Activated T-helper 1 cell treated with anti-CD3 and anti-CD28 coated beads, Interleukin-12 subunit alpha, Interleukin-12 subunit beta, Interleukin-2, Interleukin-4 antibody, amounts not matched to agents 30 ng/mL and 10 ng/mL and 1 ng/mL, durations not matched to agents 14 hours and 24 hours and 36 hours (primary cell): ENCODE results near the gene ST8SIA6. TPM values are rescaled to one million over a fixed set of nuclear protein-coding genes. Genes with fewer than 3 reads are reported as not detected.
"Not testable (repeated sequence)": the region's sequence is repeated elsewhere in the genome, so short reads cannot be mapped to it uniquely, and the experiment has no call there.

Experiments
- DNase-seq: peaks from one replicate; pipeline ENCODE4 v3.0.0; 2021; ENCODE audit warnings: low spot score
- H3K27ac Mint-ChIP-seq: one replicate; pipeline ENCODE4 v1.8.0; 2021; ENCODE audit warnings: mild to moderate bottlenecking, mixed read lengths
- H3K27me3 Mint-ChIP-seq: one replicate; pipeline ENCODE4 v1.8.0; 2022; ENCODE audit warnings: mild to moderate bottlenecking, moderate library complexity, mixed read lengths; ENCODE audit not compliant: insufficient read depth
- H3K36me3 Mint-ChIP-seq: one replicate; pipeline ENCODE4 v1.8.0; 2021; ENCODE audit warnings: low read depth, mixed read lengths
- H3K4me1 Mint-ChIP-seq: one replicate; pipeline ENCODE4 v1.8.0; 2021; ENCODE audit warnings: low read depth, mixed read lengths
- H3K4me3 Mint-ChIP-seq: one replicate; pipeline ENCODE4 v1.8.0; 2021; ENCODE audit warnings: mild to moderate bottlenecking, moderate library complexity, mixed read lengths
- H3K9me3 Mint-ChIP-seq: one replicate; pipeline ENCODE4 v1.8.0; 2021; ENCODE audit warnings: mixed read lengths
- intact Hi-C: fragments of 100-400 bp; cut with micrococcal nuclease; formaldehyde crosslinking; loops from one replicate; pipeline ENCODE4 v1.15.1; 2024
- total RNA-seq: library from RNA; stranded (reverse); gene quantifications from 2 replicates; pipeline ENCODE4 v1.2.3, GENCODE V29; 2022

Gene ST8SIA6
- total RNA-seq, 1 donor from 2014 or later: not detected

GRCh38 chr10:17415046-17415658 lies 39.2 kb downstream of the ST8SIA6 start:
- no peak overlapping the region for H3K4me3 Mint-ChIP-seq
- intact Hi-C loops: no loop called here
- no peaks in the 10 kb centered on the region for H3K9me3 Mint-ChIP-seq
- H3K27me3 Mint-ChIP-seq: peaks cover 6% of the 10 kb centered on the region
- H3K4me1 Mint-ChIP-seq: peaks cover 2% of the 10 kb centered on the region
- peaks cover 7% of the 10 kb centered on the region for H3K36me3 Mint-ChIP-seq
- no peak for DNase-seq
- no peak overlapping the region for H3K27ac Mint-ChIP-seq

- peaks cover 6% of the 10 kb centered on the region for H3K27me3 Mint-ChIP-seq
- no peak overlapping the region for H3K4me3 Mint-ChIP-seq
- H3K36me3 Mint-ChIP-seq: peaks cover 7% of the 10 kb centered on the region
- intact Hi-C loops: no loop called here
- no peaks in the 10 kb centered on the region for H3K9me3 Mint-ChIP-seq
- no peak for DNase-seq
- no peak overlapping the region for H3K27ac Mint-ChIP-seq
- H3K4me1 Mint-ChIP-seq: peaks cover 9% of the 10 kb centered on the region
Observed at GRCh38 chr10:17414484-17414883, 39.9 kb downstream of the ST8SIA6 start.

- Mint-ChIP-seq H3K36me3 (peaks cover 7% of the 10 kb centered on the region), H3K4me1 (peaks cover 14% of the 10 kb centered on the region), H3K9me3 (no peaks in the 10 kb centered on the region), H3K4me3 (no peak overlapping the region), H3K27ac (no peak overlapping the region), H3K27me3 (peaks cover 6% of the 10 kb centered on the region)
- intact Hi-C loops: no loop called here
- no peak for DNase-seq
Observed at GRCh38 chr10:17413876-17414275, 40.5 kb downstream of the ST8SIA6 start.

- intact Hi-C loops: no loop called here
- peaks cover 4% of the 10 kb centered on the region for H3K36me3 Mint-ChIP-seq
- peaks cover 14% of the 10 kb centered on the region for H3K4me1 Mint-ChIP-seq
Observed at GRCh38 chr10:17412323-17412722, 42.1 kb downstream of the ST8SIA6 start.

GRCh38 chr10:17410907-17411306 lies 43.5 kb downstream of the ST8SIA6 start:
- DNase-seq: no peak
- Mint-ChIP-seq H3K27ac (no peak overlapping the region), H3K36me3 (no peaks in the 10 kb centered on the region), H3K4me3 (no peak overlapping the region), H3K4me1 (peaks cover 14% of the 10 kb centered on the region), H3K9me3 (no peaks in the 10 kb centered on the region), H3K27me3 (peaks cover 6% of the 10 kb centered on the region)
- intact Hi-C loops: loop anchor here (1.0 kb wide), 1 partner anchor 46 kb away; no protein-coding TSS in a partner anchor

More at GRCh38 chr10:17412323-17412722, 42.1 kb downstream of the ST8SIA6 start:
- Mint-ChIP-seq H3K27me3 (peaks cover 6% of the 10 kb centered on the region), H3K4me3 (no peak overlapping the region), H3K9me3 (no peaks in the 10 kb centered on the region), H3K27ac (no peak overlapping the region)
- no peak for DNase-seq

- no peak for DNase-seq
- no peaks in the 10 kb centered on the region for H3K9me3 Mint-ChIP-seq
- no peak overlapping the region for H3K4me3 Mint-ChIP-seq
- H3K4me1 Mint-ChIP-seq: peaks cover 14% of the 10 kb centered on the region
- H3K36me3 Mint-ChIP-seq: no peaks in the 10 kb centered on the region
- H3K27me3 Mint-ChIP-seq: peaks cover 6% of the 10 kb centered on the region
- intact Hi-C loops: loop anchor here (1.0 kb wide), 1 partner anchor 21 kb away; no protein-coding TSS in a partner anchor
- H3K27ac Mint-ChIP-seq: no peak overlapping the region
Observed at GRCh38 chr10:17409170-17409733, 45.1 kb downstream of the ST8SIA6 start.

- Mint-ChIP-seq H3K27ac (no peak overlapping the region), H3K4me1 (peaks cover 14% of the 10 kb centered on the region), H3K36me3 (no peaks in the 10 kb centered on the region), H3K4me3 (no peak overlapping the region), H3K27me3 (peaks cover 5% of the 10 kb centered on the region), H3K9me3 (no peaks in the 10 kb centered on the region)
- no peak for DNase-seq
- intact Hi-C loops: no loop called here
Observed at GRCh38 chr10:17407047-17407446, 47.3 kb downstream of the ST8SIA6 start.

GRCh38 chr10:17406036-17406834 lies 48.2 kb downstream of the ST8SIA6 start:
- Mint-ChIP-seq H3K36me3 (no peaks in the 10 kb centered on the region), H3K4me1 (peaks cover 14% of the 10 kb centered on the region), H3K27ac (no peak overlapping the region), H3K9me3 (no peaks in the 10 kb centered on the region), H3K27me3 (peaks cover 1% of the 10 kb centered on the region), H3K4me3 (no peak overlapping the region)
- intact Hi-C loops: no loop called here
- no peak for DNase-seq

- no peaks in the 10 kb centered on the region for H3K4me1 Mint-ChIP-seq
- intact Hi-C loops: no loop called here
- H3K4me3 Mint-ChIP-seq: no peak overlapping the region
- no peak for DNase-seq
- no peak overlapping the region for H3K27ac Mint-ChIP-seq
- peaks cover 7% of the 10 kb centered on the region for H3K27me3 Mint-ChIP-seq
- no peaks in the 10 kb centered on the region for H3K9me3 Mint-ChIP-seq
- no peaks in the 10 kb centered on the region for H3K36me3 Mint-ChIP-seq
Observed at GRCh38 chr10:17403161-17403560, 51.2 kb downstream of the ST8SIA6 start.

- H3K36me3 Mint-ChIP-seq, H3K4me3 Mint-ChIP-seq, H3K4me1 Mint-ChIP-seq, H3K27ac Mint-ChIP-seq, H3K27me3 Mint-ChIP-seq, intact Hi-C loops, DNase-seq, H3K9me3 Mint-ChIP-seq: not testable (repeated sequence)
Observed at GRCh38 chr10:17402040-17402439, 52.4 kb downstream of the ST8SIA6 start.

- intact Hi-C loops: no loop called here
- Mint-ChIP-seq H3K9me3 (no peaks in the 10 kb centered on the region), H3K4me3 (no peak overlapping the region), H3K4me1 (peaks cover 8% of the 10 kb centered on the region), H3K27ac (no peak overlapping the region), H3K36me3 (no peaks in the 10 kb centered on the region), H3K27me3 (peaks cover 10% of the 10 kb centered on the region)
- no peak for DNase-seq
Observed at GRCh38 chr10:17396004-17396403, 58.4 kb downstream of the ST8SIA6 start.

GRCh38 chr10:17394854-17395253 lies 59.5 kb downstream of the ST8SIA6 start:
- Mint-ChIP-seq H3K9me3 (no peaks in the 10 kb centered on the region), H3K4me3 (no peak overlapping the region), H3K4me1 (peaks cover 8% of the 10 kb centered on the region), H3K27ac (no peak overlapping the region), H3K27me3 (peaks cover 10% of the 10 kb centered on the region), H3K36me3 (no peaks in the 10 kb centered on the region)
- intact Hi-C loops: no loop called here
- DNase-seq: no peak

- H3K27ac Mint-ChIP-seq: no peak overlapping the region
- intact Hi-C loops: no loop called here
- no peak for DNase-seq
- H3K9me3 Mint-ChIP-seq: no peaks in the 10 kb centered on the region
- H3K4me3 Mint-ChIP-seq: no peak overlapping the region
- H3K27me3 Mint-ChIP-seq: no peaks in the 10 kb centered on the region
- no peaks in the 10 kb centered on the region for H3K4me1 Mint-ChIP-seq
- peaks cover 3% of the 10 kb centered on the region for H3K36me3 Mint-ChIP-seq
Observed at GRCh38 chr10:17387861-17388503, 66.4 kb downstream of the ST8SIA6 start.
